ENCODE measurements around the gene ZFP64. TPM values are rescaled to one million over a fixed set of nuclear protein-coding genes. Genes with fewer than 3 reads are reported as not detected.

Gene ZFP64
- total and polyA plus RNA-seq, 2 of the 4 experiments (the other 2 are of a cell fraction): 14.3 to 17.1 TPM

DNA sequence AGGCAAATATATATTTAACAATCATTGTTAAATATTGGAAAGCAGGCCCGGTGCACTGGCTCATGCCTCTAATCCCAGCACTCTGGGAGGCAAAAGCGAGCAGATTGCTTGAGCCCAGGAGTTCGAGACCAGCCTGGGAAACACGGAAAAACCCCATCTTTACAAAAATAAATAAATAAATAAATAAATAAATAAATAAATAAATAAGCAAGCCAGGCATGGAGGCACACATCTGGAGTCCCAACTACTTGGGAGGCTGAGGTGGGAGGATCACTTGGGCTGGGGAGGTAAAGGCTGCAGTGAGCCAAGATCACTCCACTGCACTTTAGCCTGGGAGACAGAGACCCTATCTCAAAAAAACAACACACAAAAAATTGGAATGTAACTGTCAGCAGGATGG is 53.7 kb downstream of the ZFP64 start:
- Histone ChIP-seq H4K8ac (ENCODE audit: low read depth in 2 of 2, low read length in 2 of 2) (no peak overlapping the region), H4K20me1 (ENCODE audit: insufficient read depth, low read length) (no peaks in the 10 kb centered on the region), H2AK5ac (ENCODE audit: low read depth, low read length) (no peak overlapping the region), H3K36me3 (ENCODE audit: control insufficient read depth, insufficient read depth, low read length) (no peaks in the 10 kb centered on the region), H2BK120ac (ENCODE audit: low read depth, low read length) (no peak overlapping the region), H3K56ac (ENCODE audit: extremely low read depth, insufficient read depth, low read length) (no peak overlapping the region), H2BK15ac (ENCODE audit: low read depth, low read length) (no peak overlapping the region), H3K18ac (ENCODE audit: low read depth, low read length) (no peak overlapping the region), H3K9me3 (ENCODE audit: control insufficient read depth, insufficient read depth, low read length) (no peaks in the 10 kb centered on the region), H3K23ac (ENCODE audit: low read depth, low read length) (no peak overlapping the region), H2BK5ac (ENCODE audit: low read depth, low read length, poor library complexity, severe bottlenecking) (no peak overlapping the region), H3K4me1 (ENCODE audit: control insufficient read depth, insufficient read depth, low read length) (no peaks in the 10 kb centered on the region), H3K14ac (replicated peaks; ENCODE audit: low read depth, low read length) (no peak overlapping the region), H3K9ac (ENCODE audit: low read depth, low read length) (no peak overlapping the region), H3K27ac (ENCODE audit: insufficient read depth, low read length) (no peak overlapping the region), H2AK9ac (replicated peaks; ENCODE audit: low read depth, low read length, poor library complexity) (no peak overlapping the region), H3K4me2 (ENCODE audit: low read depth, low read length) (no peak overlapping the region), H4K5ac (ENCODE audit: low read depth, low read length) (no peak overlapping the region), H2BK20ac (ENCODE audit: low read depth, low read length) (no peak overlapping the region), H3K27me3 (ENCODE audit: control insufficient read depth, insufficient read depth, low read length) (no peaks in the 10 kb centered on the region), H3K9me1 (ENCODE audit: insufficient read depth, low read length) (no peaks in the 10 kb centered on the region), H3K79me1 (ENCODE audit: low read depth in 1 of 2, low read length in 2 of 2) (no peaks in the 10 kb centered on the region), H3K4me3 (ENCODE audit: insufficient read depth, low read depth, low read length) (no peak overlapping the region), H2AFZ (replicated peaks; ENCODE audit: low read length, poor library complexity) (no peak overlapping the region), H3K4ac (ENCODE audit: low read depth, low read length) (no peak overlapping the region), H4K91ac (ENCODE audit: insufficient read depth, low read depth, low read length) (no peak overlapping the region)
- dilution Hi-C loops (cut with HindIII; ENCODE audit: low sequenced_read_pairs, unreplicated experiment): no loop called here
- CTCF ChIA-PET: interaction anchor here (0.6 to 1.3 kb wide), 2 partner anchors 9 kb away, joined by 3 read pairs; no protein-coding TSS in a partner anchor
- POLR2A ChIA-PET (ENCODE audit: unreplicated experiment): no interaction called here
- no peak for TF ChIP-seq CEBPB (IDR thresholded peaks at IDR 0.05; ENCODE audit: low read depth, low read length)
- TF ChIP-seq MAZ (IDR thresholded peaks at IDR 0.05; ENCODE audit: borderline replicate concordance, low read depth, low read length): no peak
- no peak for TF ChIP-seq BHLHE40 (IDR thresholded peaks at IDR 0.05; ENCODE audit: low read depth, low read length)
- TF ChIP-seq, protein P1, sequence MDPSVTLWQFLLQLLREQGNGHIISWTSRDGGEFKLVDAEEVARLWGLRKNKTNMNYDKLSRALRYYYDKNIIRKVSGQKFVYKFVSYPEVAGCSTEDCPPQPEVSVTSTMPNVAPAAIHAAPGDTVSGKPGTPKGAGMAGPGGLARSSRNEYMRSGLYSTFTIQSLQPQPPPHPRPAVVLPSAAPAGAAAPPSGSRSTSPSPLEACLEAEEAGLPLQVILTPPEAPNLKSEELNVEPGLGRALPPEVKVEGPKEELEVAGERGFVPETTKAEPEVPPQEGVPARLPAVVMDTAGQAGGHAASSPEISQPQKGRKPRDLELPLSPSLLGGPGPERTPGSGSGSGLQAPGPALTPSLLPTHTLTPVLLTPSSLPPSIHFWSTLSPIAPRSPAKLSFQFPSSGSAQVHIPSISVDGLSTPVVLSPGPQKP (IDR thresholded peaks at IDR 0.05; ENCODE audit: borderline replicate concordance, low read depth, low read length): no peak
- no peak for TF ChIP-seq CHD1 (IDR thresholded peaks at IDR 0.05; ENCODE audit: low read depth, low read length)
- TF ChIP-seq RAD21 (IDR thresholded peaks at IDR 0.05; ENCODE audit: low read length): no peak
- no peak for TF ChIP-seq POLR2A (IDR thresholded peaks at IDR 0.05; ENCODE audit: low read depth, low read length)
- no peak for TF ChIP-seq SMC3 (IDR thresholded peaks at IDR 0.05; ENCODE audit: low read depth, low read length)
- no peak for TF ChIP-seq NFE2L2 (IDR thresholded peaks at IDR 0.05; ENCODE audit: low read depth, low read length)
- TF ChIP-seq, protein P2, sequence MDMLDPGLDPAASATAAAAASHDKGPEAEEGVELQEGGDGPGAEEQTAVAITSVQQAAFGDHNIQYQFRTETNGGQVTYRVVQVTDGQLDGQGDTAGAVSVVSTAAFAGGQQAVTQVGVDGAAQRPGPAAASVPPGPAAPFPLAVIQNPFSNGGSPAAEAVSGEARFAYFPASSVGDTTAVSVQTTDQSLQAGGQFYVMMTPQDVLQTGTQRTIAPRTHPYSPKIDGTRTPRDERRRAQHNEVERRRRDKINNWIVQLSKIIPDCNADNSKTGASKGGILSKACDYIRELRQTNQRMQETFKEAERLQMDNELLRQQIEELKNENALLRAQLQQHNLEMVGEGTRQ (IDR thresholded peaks at IDR 0.05; ENCODE audit: low read depth, low read length): no peak
- TF ChIP-seq, protein P3, sequence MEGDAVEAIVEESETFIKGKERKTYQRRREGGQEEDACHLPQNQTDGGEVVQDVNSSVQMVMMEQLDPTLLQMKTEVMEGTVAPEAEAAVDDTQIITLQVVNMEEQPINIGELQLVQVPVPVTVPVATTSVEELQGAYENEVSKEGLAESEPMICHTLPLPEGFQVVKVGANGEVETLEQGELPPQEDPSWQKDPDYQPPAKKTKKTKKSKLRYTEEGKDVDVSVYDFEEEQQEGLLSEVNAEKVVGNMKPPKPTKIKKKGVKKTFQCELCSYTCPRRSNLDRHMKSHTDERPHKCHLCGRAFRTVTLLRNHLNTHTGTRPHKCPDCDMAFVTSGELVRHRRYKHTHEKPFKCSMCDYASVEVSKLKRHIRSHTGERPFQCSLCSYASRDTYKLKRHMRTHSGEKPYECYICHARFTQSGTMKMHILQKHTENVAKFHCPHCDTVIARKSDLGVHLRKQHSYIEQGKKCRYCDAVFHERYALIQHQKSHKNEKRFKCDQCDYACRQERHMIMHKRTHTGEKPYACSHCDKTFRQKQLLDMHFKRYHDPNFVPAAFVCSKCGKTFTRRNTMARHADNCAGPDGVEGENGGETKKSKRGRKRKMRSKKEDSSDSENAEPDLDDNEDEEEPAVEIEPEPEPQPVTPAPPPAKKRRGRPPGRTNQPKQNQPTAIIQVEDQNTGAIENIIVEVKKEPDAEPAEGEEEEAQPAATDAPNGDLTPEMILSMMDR (conservative IDR thresholded peaks at IDR 0.05; ENCODE audit: low read depth, low read length): no peak
- no peak for TF ChIP-seq MAFK (IDR thresholded peaks at IDR 0.05; ENCODE audit: low read depth, low read length)
- TF ChIP-seq MXI1 (IDR thresholded peaks at IDR 0.05; ENCODE audit: borderline replicate concordance, low read depth, low read length): no peak
- no peak for TF ChIP-seq RCOR1 (IDR thresholded peaks at IDR 0.05; ENCODE audit: insufficient replicate concordance, low read length)
- TF ChIP-seq RFX5 (IDR thresholded peaks at IDR 0.05; ENCODE audit: low read depth, low read length): no peak
- no peak for TF ChIP-seq FOS (IDR thresholded peaks at IDR 0.05; ENCODE audit: low read depth, low read length)
- BruUV-seq (replicated peaks): no TSS peak
- intact Hi-C loops (cut with micrococcal nuclease): no loop called here
- in situ Hi-C loops (cut with MboI; ENCODE audit: low sequenced_read_pairs): no loop called here
- DNase-seq (no peak), ATAC-seq (ENCODE audit: low read depth) (no peak)
- no CpG with 5 or more reads among the region's 4 CpGs for WGBS, 2 experiments (ENCODE audit: extremely low coverage in 2 of 2, insufficient read length in 1 of 2)

Data from IMR-90 (cell line).